Activated gamma-delta T cell (primary cell): ENCODE results near the gene KRT85.

Experiments used
- DNase-seq: peaks from one replicate; lab custom pipeline; 2025; lab: John Stamatoyannopoulos, UW

KRT85 gene

DNA sequence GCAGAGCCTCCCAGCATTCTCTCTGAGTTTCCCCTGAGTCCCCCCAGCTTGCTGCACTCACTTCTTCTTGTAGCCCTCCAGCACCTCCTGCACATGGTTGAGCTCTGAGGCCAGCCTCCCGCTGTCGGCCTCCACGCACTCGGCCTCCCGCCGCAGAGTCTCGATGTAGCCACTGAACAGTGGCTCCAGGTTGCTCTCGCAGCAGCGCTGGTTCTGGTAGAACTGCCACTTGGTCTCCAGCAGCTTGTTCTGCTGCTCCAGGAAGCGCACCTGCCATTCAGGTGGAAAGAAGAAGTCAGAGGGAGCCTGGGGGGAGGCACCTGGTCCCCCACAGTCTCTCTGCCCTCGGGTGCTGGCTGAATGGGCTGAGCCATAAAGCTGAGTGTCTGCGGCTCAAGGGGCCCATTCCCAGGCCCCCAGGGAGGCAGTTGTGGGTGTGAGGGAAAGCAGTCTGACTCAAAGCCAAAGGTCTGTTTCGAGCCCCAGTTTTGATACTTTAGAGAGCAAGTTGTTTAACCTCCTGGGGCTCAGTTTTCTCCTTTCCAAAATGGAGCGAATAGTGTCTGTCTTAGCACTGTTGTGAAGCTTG lies 2.3 kb downstream of the KRT85 start:
- no peak for DNase-seq

DNA sequence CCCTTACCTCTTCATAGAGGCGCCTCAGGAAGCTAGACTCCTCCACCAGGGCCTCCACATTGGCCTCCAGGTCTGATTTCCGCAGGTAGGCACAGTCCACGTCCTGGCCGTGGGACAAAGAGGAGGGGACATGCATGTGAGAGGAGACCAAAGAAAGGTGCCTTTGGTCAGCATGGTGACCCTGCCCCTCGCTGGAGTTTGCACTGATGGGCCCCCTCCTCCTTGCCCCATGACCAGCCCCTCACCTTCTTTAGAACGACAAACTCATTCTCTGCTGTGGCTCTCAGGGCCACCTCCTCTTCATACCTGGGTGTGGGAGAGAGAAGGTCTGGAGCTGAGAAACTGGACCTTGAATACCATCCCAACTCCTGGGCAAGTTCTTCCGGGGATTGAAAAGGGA lies 3.2 kb downstream of the KRT85 start:
- no peak for DNase-seq

DNA sequence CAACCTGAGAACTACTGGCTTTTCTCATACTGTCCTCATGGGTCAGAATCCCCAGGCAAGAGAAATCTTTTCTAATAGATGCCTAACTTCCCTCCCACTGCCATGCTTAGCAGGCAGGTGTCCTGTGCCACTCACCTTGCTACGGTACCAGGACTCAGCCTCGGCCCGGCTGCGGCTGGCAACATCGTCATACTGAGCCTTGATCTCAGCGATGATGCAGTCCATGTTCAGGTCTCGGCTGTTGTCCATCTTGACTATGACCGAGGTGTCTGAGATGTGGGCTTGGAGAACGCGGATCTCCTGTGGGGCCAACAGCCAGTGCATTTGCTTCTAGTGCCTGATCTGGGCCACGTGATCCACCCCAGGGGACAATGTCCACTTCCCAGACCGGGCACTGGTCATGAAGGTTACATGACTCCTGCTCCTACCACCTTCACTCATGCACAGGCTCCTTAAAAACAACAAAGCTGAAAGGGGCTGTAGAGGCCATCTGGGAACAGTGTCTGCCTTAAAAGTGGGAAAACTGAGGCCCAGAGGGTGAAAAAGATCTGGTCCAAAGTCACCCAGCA lies 4.1 kb downstream of the KRT85 start:
- no peak for DNase-seq

DNA sequence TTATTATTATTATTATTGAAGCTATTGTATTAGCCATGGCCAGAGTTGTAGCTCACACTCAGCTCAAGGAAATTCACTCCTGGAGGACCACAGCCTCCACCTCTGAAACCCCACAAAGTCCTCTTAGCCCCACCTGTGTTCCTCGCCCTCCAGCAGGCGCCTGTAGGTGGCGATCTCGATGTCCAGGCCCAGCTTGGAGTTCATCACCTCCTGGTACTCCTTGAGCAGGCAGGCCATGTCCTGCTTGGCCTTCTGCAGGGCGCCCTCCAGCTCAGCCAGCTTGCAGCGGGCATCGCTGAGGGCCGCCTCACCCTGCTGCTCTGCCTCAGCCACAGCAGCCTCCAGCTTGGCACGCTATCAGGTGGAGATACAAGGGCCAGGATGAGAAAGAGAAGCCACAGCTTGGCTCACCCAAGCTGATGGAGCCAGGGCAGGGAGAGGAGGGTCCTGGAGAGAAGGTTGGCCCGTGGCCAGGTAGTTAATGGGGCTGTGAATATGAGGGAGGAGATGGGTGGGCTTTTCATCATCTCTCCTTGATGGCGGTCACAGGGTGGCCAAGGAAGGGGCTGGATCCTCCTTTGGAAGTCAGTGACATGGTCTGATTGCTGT lies 5.1 kb downstream of the KRT85 start:
- no peak for DNase-seq

DNA sequence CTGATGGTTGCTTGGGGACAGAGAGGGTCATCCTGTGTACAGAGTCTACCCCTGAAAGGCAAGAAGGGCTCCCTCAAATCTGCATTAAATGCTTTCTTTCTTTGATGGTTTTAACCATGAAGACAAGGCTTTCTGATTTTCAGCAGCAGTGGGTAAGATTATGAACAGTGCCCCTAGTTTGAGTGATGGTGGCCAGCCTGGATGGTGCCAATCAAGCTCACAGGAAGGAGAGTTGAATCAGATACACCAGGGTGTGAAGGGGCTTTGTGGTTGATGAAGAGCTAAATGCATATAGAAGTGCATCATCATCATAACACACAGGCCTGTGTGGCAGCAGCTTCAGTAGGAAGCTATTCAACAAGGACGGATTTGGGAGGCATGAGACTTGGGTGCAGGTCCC lies 5.7 kb downstream of the KRT85 start:
- no peak for DNase-seq

DNA sequence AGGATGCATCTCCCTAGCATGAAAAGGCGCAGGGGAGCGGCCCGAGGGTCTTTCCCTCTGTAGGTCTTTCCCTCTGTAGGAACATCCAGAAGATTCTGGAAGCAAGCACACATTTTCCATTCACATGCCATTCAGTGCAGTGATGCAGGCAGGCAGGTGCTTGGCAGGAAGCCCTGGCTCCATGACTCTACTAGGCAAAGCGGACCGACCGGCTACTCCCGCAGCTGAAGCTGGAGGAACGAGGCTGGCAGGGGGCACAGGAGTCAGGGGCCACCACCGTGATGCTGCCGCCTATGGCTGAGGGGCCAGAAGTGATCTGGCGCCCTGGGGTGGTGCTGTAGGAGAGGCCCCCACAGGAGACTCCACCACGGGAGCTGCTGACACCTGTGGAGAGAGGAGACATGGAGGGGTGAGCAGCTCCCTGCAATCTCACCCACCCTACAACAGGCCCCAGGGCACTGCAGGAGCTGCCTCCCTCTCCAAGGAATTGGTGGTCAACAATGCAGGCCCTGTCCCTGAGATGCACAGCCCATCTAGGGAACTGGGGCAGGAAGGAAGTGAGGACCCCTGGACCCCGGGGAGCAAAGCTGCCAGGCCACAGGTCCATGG lies 6.5 kb downstream of the KRT85 start:
- no peak for DNase-seq

DNA sequence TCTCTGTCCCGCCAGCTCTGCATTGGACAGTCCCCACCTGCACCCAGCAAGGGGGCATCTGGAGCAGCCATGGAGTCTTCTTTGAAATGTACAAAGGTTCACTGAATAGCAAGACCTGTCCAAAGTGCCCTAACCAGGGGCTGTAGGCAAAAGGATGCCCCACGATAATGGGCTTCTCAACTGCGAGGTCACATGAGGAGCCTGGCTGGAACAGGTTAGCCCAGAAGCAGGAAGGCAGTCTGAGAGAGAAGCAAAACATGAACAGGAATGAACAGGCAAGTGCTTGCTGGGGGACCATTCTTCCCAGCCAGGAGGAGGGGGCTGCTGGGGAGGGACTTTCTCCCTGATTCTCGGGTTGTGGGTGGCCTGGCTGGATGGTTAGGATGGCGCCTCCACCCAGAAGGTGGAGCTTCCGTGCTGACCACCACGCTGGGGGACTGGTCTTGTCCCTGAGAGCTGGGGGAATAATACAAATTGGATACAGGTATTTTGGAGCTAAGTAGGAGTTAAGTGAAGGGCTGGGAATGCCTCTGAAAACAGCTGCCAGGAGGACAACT lies 7.1 kb downstream of the KRT85 start:
- DNase-seq: no peak

DNA sequence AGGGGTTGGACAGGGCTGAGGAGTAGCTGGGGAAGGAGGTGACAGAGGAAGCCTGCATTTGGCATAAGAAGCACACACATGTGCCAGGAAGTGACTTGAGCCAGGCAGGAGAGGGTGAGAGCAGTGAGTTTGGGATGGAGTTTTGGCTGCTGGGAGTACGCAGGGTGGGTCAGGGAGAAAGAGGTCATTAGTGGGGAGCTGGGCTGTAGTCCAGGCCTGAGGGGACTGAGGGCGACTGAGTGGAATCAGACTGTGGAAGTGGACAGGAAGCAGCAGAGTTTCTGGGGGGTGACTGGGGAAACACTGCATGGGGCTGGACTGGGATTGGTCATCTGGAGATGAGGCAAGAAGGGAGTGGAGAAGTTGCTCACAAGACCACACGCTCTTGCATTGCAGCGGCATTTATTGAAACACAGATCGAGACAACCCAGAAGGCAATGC lies 7.6 kb downstream of the KRT85 start:
- no peak for DNase-seq

DNA sequence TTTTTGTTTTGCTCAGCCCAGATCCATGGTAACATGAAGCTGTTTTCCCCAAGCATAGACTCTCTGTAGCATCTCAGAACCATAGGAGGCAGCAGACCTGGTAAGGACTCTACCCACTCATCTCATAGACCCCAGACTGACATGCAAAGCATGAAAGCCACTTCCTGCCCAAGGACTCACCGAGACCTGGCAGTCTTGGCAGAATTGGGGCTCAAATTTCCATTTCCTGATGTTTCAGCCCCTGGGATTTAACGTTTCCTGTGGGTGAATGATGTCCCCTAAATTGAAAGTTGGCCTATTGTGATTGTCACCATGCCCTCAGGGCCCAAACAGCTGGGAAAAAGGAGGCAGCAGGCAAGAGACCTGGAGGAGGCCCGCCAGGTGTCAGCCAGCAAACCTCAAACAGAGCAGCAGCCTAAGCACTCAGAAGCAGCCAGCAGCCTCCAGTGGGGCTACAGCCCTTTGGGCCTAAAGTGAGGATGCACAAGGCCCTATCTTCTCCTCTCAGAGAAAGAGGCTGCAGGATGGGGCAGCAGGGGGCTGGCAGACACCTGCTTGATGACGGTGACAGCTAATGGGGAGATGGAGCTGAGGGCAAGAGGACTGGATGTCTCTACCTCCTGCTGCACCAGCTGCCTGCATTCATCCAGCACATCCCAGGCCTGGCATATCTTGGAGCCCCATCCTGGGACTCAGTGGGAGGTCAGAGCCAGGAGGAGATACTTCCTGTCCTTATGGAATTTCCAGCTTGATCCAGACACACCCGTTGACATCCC lies 8.5 kb downstream of the KRT85 start:
- no peak for DNase-seq

DNA sequence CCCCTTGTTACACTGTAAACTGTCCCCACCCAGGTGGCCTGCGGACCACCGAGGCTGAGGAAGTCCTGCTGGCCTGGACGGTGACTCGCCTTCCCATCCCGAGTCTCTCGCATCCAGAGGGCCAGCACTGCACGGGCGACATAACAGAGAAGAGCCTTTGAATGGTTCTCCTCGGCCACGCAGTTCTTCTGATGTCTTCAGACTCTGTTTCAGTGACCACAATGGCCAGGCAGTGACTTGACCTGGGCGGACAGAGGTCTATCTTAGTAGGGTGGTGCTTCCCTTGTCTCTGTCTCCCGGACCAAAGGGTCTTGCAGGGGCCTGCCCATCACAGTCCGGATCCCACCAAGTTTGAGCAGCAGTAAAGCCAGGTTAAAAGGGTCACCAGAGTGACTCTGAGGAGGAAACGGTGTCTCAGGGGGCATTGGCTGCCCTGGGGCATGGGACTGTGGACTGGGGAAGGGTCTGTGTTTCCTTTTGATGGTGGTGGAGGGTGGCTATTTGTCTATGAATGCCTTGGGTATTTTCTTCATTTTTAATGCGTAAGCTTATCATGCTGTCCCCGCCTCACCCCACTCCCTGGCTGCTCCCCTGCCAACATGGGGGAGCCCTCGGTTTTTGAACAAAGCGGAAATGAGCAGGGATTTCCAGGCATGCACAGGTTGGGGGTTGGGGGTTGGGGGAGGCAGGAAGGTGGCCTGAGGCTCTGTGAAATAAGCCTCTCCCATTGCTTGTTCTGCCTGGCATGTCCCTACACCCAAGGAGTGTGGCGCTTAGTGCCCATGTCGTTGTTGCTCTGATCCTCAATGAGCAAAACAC lies 10.3 kb downstream of the KRT85 start:
- no peak for DNase-seq

DNA sequence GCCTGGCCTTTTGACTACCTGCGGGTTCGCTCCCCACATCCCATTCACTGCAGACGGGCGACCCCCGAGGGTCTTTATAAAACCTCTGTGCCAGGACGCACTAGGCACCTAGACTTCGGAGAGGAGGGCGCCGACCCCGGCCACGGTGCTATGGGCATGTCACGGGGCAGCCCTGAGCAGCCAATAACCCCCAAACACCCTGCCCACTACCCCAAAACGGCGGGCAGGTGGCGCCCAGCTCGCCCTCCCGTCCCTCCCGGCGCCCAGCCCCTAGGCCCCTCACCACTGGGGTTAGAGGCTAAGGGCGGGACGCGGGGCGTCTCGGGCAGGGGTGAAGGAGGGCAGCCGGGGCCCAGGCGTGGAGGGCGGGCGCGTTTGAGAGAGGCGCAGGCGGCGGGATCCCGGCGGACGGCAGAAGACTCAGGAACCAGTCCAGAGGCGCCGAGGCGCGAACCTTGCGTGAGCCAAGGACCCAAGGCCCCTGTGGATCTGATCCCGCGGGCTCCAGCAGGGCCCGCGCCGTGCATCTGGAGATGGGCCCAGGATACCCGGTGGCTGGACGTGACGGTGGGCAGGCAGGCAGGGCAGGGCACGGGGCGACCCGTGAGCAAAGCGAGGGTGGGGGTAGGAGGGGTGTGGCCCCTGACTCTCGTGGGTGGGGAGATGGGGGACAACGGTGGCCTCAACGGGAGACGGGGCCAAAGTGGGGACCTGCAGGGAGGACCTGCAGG lies 11.1 kb downstream of the KRT85 start:
- no peak for DNase-seq

DNA sequence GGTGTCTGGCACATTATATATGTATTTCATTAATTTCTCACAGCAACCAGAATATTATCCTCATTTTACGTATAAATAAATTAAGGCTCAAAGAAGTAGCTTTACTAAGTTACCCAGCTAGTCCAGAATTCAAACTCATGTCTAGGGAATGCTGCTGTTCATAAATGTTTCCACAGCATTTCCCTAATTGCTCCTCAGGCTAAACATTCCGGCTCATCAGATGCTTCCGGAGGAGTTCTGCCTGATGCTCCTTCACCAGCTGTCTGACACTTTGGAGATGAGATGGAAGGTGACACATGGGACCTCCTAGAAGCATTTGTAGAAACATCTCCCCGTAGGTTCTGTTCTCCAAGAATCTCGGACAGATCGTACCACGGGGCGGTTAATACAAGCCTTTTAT lies 12.1 kb downstream of the KRT85 start:
- no peak for DNase-seq

DNA sequence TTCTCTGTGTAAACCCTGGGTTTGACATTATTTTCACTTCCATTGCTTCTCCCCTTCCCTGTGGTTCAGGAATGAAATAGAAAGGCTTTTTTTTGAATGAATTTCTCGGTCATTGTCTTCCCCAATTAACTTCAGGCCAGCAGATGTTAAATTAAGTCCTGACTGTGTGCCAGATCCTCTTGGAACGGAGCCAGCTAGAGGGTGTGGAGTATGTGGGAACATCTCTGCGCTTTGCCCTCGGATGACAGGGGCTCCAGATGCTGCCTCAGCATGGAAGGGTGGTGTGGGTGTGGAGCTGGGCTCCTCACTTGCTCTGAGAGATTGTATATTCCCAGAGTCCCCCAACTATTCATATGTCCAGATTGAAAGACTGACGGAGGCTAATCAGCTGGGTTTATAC lies 13.1 kb downstream of the KRT85 start:
- no peak for DNase-seq

DNA sequence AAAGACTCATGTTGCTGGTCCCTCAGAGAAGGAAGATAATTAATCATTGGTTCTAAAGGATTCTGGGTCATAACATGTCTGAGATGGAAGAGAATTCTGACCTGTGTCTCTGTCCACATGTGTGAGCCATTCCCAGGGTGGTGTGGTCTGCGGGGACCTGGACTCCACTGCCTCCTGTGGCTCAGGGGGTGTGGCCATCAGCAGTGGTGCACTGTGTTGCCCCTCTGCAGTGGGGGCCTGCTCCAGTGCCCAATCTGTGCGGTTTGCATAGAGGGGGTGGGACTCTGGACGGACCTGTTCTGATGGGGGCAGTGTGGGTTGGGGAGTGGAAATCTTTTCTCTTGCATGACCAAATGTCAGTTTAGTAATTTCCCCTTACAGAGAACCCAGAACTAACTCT lies 13.5 kb downstream of the KRT85 start:
- no peak for DNase-seq

DNA sequence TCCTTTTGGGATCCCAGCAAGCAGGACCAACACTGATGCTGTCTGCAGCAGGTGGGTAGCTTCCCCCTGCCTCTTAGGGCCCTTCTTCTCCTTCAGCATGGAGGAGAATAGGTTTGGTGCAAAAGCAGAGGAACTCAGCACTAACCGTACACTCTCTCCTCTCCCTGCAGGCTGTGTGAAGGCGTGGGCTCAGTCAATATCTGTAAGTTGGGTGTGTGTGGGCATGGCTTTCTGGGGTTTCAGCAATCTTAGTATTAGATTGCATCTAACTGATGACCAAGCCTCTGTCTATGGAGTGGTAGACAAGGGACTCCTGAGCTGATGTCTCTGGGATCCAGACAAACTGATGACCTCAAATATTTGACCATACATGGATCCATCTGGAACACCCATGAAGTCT lies 14.3 kb downstream of the KRT85 start:
- DNase-seq: no peak

DNA sequence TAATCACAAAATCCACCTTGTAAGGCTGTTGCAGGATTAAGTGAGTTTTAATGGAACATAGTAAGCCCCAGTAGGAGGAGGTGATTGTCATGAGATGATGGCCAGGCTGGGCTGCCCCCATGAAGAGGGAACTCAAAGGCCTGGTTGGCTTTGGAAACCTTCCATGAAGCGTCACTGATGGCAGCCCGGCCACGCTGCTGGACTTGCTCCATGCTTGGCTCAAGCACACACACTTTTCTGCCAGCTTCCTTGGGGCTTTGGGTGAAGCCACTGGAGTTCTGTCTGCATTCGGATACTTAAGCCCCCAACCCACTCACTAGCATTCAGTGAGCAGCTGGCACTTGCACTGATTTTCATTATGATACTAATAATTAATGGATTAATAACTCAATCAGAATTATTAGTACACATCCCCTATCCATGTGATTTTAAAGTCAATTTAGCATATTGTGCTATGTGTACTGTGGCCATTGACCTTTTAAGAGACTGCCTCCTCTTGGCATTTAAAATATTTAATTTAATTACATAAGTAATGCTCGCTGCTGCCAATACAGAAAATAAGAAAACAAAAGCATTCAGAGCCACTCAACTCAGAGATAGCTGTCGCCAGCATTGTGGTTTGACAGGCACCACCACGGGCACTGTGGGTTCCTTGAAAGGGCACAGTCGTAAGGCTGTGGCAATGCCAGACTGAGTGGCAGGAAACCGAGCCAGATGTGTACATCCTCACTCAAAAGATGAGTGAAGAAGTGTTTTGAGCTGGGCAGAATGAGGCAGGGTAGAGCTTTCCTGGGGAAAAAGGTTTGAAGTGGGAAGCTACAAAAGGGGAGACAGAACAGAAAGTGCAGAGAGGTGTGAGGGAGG lies 15.9 kb downstream of the KRT85 start:
- DNase-seq: no peak

DNA sequence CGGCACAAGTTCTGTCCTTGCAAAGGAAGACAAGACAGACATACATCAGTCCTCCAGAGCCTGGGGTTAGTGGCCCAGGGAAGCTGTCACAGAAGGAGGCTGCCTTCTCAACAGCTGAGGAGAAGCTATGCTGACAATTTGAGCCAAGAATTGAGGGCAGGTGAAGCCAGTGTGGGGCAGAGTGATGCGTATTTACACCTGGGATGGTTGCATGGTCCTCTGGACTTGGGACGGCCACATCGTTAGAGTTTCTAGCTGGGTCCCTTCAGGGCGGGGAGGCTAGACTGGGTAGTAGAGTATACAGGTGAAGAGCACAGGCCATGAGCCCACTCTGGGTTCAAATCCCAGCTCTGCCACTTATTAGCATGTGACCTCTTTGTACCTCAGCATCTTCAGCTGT lies 16.5 kb downstream of the KRT85 start:
- no peak for DNase-seq

DNA sequence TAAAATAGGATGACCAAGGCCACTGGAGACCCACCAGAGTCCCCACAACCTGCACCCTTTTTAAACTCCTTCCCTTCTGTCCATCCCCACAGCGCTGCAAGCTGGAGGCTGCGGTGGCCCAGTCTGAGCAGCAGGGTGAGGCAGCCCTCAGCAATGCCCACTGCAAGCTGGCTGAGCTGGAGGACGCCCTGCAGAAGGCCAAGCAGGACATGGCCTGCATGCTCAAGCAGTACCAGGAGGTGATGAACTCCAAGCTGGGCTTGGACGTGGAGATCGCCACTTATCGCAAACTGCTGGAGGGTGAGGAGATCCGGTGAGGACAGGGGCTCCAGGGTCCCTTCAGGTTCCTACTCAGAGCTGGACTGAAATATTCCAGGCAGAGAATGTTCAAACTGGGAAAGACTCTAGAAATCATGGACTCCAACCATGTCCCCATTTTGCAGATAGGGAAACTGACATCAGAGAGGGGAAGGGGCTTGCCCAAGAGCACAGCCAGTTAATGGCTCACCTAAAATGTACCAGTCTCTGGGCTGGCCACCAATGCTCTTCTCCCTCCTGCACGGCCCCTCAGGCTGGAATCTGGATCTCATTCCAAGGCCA lies 17.2 kb downstream of the KRT85 start:
- DNase-seq: no peak

DNA sequence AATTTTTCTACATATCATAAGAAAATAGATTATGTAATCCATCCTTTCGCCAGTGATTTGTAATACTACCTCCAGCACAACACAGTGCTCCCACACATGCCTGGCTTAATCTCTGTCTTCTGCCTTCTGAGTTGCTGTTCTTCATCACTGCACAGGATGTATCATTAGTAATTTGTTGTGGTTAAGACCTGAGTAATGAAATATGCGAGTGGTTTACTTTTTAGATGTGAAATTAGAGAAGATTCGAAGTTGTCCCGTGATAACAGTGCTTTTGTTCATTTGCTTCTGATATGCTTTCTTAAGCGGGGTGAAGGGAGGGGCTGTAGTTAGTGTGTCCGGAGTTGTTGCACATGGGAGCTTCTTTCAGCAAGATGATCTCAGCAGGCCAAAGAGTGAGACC lies 18.1 kb downstream of the KRT85 start:
- DNase-seq: no peak
